Esophagus squamous epithelium (tissue), 5 donors: ENCODE results near the gene CELSR3. TPM values are rescaled to one million over a fixed set of nuclear protein-coding genes. Genes with fewer than 3 reads are reported as not detected.

Experiments used
- DNase-seq: peaks from one replicate; lab custom pipeline; 2025; lab: John Stamatoyannopoulos, UW
- H3K27ac ChIP-seq, 4 donors: fragments of 200-600 bp; sonication (generic); one replicate each; pipeline ENCODE4 v1.5.1; 2016 to 2019; ENCODE audit warnings: mild to moderate bottlenecking in 1 of 4
- H3K27me3 ChIP-seq, 4 donors: fragments of 200-600 bp; sonication (generic); 1 replicate in 3 of 4; 2 replicates in 1 of 4; pipeline versions ENCODE4 v1.5.1 to v1.6.0; 2017 to 2021; ENCODE audit warnings: antibody characterized with exemption in 1 of 4
- H3K36me3 ChIP-seq, 3 donors: fragments of 200-600 bp; sonication (generic); one replicate each; pipeline ENCODE4 v1.5.1; 2016 to 2019
- H3K4me1 ChIP-seq, 3 donors: fragments of 200-600 bp; sonication (generic); one replicate each; pipeline ENCODE4 v1.5.1; 2017 to 2019
- H3K4me3 ChIP-seq, 4 donors: fragments of 200-600 bp; sonication (generic); 1 replicate in 3 of 4; 2 replicates in 1 of 4; pipeline ENCODE4 v1.5.1; 2016 to 2019; ENCODE audit warnings: mild to moderate bottlenecking in 2 of 4, moderate library complexity in 1 of 4
- H3K9me3 ChIP-seq, 3 donors: fragments of 200-600 bp; sonication (generic); one replicate each; pipeline ENCODE4 v1.5.1; 2016 to 2019
- POLR2A ChIP-seq, 4 donors: fragments of 450-650 bp; IDR thresholded peaks; one replicate each; pipeline ENCODE4 v1.6.1; 2017; ENCODE audit warnings: antibody characterized with exemption in 4 of 4, mild to moderate bottlenecking in 4 of 4, moderate library complexity in 3 of 4
- WGBS, 2 donors: methylation state at CpG; one replicate each; pipeline ENCODE4 v1.1.5; 2018; 5-methylcytosine and 5-hydroxymethylcytosine counted together
- intact Hi-C: fragments of 100-400 bp; cut with DNase I; formaldehyde crosslinking; loops from one replicate; pipeline ENCODE4 v1.15.0; 2022
- total RNA-seq, 4 donors: library from RNA; depleted of rRNA; stranded (reverse); fragments of >200 nt; gene quantifications; one replicate each; pipeline ENCODE4 v1.1.0, GENCODE V29; 2016
- TF ChIP-seq, protein P1 (sequence below), 6 experiments: fragments of 450-650 bp in 4 of 6; fragments of 200-600 bp in 2 of 6; sonication (generic) in 2 of 6; IDR thresholded peaks; one replicate each; pipeline ENCODE4 v1.5.1; 2016 to 2019; ENCODE audit warnings: antibody characterized with exemption in 6 of 6, mild to moderate bottlenecking in 4 of 6, moderate library complexity in 4 of 6
- donor health status: DM: yes; HTN: yes; CAD: no.

CELSR3 gene
- total RNA-seq, 4 donors from 2014 or later = 0.31 to 0.76 (median 0.45) TPM

- intact Hi-C loops = no loop called here
- Histone ChIP-seq H3K27me3 (peaks cover 0 to 46% (median 0%) of the 10 kb centered on the region in 4 donors), H3K4me3 (peak overlapping the region; percentile 42 to 76 (median 53)), H3K36me3 (no peaks in the 10 kb centered on the region), H3K4me1 (peaks cover 13 to 19% (median 16%) of the 10 kb centered on the region in 3 donors), H3K27ac (peak overlapping the region; percentile 43 to 86 (median 70)), H3K9me3 (no peaks in the 10 kb centered on the region)
- TF ChIP-seq, protein P1, sequence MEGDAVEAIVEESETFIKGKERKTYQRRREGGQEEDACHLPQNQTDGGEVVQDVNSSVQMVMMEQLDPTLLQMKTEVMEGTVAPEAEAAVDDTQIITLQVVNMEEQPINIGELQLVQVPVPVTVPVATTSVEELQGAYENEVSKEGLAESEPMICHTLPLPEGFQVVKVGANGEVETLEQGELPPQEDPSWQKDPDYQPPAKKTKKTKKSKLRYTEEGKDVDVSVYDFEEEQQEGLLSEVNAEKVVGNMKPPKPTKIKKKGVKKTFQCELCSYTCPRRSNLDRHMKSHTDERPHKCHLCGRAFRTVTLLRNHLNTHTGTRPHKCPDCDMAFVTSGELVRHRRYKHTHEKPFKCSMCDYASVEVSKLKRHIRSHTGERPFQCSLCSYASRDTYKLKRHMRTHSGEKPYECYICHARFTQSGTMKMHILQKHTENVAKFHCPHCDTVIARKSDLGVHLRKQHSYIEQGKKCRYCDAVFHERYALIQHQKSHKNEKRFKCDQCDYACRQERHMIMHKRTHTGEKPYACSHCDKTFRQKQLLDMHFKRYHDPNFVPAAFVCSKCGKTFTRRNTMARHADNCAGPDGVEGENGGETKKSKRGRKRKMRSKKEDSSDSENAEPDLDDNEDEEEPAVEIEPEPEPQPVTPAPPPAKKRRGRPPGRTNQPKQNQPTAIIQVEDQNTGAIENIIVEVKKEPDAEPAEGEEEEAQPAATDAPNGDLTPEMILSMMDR (IDR thresholded peaks at IDR 0.05) = no peak
- no peak for TF ChIP-seq POLR2A (IDR thresholded peaks at IDR 0.05)
- no peak for DNase-seq
- WGBS, 2 donors = 50% methylated on average over 4 of the region's 30 CpGs; no CpG with 5 or more reads in 1 of the 2 donors
These were observed 7.1 kb downstream of the CELSR3 start for GRCh38 chr3:48655606-48656005.

DNA sequence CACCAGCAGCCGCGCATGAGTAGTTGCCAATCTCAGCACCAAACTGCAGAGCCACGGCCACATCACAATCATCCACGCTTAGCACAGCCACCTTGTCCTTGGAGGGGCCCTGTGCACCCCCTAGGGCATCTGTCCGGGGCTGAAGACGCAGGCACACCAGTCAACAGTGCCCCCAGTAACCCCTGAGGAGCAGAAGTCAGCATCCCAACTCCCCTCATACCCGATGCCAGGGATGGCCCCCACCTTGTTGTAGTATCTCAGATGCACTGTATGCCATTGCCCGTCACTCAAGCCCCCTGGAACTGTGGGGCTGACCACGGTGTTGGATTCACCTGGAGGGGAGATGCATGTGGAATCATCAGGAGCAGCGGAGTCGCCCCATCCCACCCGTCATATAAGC lies 7.6 kb downstream of the CELSR3 start:
- no peak for TF ChIP-seq POLR2A (IDR thresholded peaks at IDR 0.05)
- TF ChIP-seq, protein P1 (IDR thresholded peaks at IDR 0.05) = no peak
- Histone ChIP-seq H3K9me3 (no peaks in the 10 kb centered on the region), H3K27me3 (peaks cover 0 to 40% (median 0%) of the 10 kb centered on the region in 4 donors), H3K4me1 (peaks cover 13 to 19% (median 16%) of the 10 kb centered on the region in 3 donors), H3K4me3 (peak overlapping the region in 1 of 4 donors; percentile 76), H3K36me3 (no peaks in the 10 kb centered on the region), H3K27ac (no peak overlapping the region)
- intact Hi-C loops = no loop called here
- 89 to 92% methylated on average over 5 to 9 of the region's 12 CpGs for WGBS, 2 donors
- DNase-seq = no peak

DNA sequence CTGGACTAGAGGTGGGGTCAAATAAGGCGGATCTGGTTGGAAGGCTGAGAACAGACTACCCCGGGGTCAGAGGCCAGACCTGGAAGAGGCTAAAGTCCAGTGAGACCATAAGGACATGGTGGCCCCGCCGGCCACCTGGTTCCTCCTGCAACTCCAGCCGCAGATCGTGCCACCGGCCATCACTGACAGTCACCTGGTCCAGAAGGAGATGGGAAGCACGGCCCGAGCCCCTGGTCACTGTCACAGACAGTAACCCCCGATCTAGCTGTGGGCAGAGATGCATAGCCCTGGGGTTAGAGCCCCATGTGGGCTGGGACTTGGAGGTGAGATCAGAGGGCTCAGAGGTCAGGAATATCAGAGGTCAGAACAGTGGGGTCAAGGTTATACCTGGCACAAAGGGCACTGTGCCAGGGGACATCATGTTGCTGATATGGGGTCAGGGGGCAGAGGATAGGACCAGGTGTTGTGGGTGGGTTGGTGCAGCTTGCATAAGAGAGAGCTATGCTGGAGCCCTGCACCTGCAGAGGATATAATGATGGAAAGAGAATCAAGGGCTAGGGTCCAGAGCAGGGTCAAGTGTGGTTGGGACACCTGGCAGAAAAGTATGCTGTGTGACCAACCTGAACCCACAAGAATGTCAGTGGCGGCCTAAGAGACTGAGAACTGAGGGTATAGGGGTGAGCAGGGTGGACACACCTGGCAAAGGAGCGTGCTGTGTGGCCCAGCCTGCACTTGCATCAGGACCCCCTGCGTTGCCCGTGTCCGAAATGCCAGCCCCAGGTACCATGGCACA lies 9.6 kb downstream of the CELSR3 start:
- Histone ChIP-seq H3K9me3 (no peaks in the 10 kb centered on the region), H3K4me1 (peaks cover 13 to 19% (median 16%) of the 10 kb centered on the region in 3 donors), H3K4me3 (no peak overlapping the region), H3K36me3 (no peaks in the 10 kb centered on the region), H3K27me3 (peaks cover 0 to 21% (median 0%) of the 10 kb centered on the region in 4 donors), H3K27ac (no peak overlapping the region)
- intact Hi-C loops = no loop called here
- WGBS, 2 donors = 90% methylated on average over 9 to 13 of the region's 15 CpGs
- DNase-seq = no peak
- TF ChIP-seq, protein P1 (IDR thresholded peaks at IDR 0.05) = no peak
- TF ChIP-seq POLR2A (IDR thresholded peaks at IDR 0.05) = no peak

DNA sequence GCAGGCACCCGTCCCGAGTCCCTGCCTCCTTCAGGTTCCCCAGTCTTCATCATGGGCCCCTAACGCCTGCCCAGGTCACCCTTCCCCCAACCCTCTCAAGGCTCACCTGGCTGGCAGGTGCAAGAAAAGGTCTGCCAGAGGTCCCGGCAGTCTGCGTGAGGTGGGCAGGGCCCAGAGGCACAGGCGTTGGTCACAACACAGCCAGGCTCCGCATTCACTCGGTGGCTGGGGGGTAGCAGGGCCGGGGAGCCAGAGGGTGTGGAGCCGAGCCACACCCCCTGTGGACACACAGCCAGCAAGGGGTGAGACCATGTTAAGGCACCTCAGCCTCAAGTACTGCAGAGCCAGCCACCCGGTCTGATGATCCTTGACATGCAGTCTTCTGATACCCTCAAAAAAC lies 10.9 kb downstream of the CELSR3 start:
- TF ChIP-seq, protein P1 (IDR thresholded peaks at IDR 0.05) = no peak
- TF ChIP-seq POLR2A (IDR thresholded peaks at IDR 0.05) = no peak
- DNase-seq = no peak
- peaks cover 0 to 7% (median 0%) of the 10 kb centered on the region in 4 donors for H3K27me3 ChIP-seq
- no peak overlapping the region for H3K27ac ChIP-seq
- no peaks in the 10 kb centered on the region for H3K36me3 ChIP-seq
- intact Hi-C loops = no loop called here
- H3K4me3 ChIP-seq = no peak overlapping the region
- H3K9me3 ChIP-seq = no peaks in the 10 kb centered on the region
- WGBS, 2 donors = 67 to 70% methylated on average over 2 to 10 of the region's 11 CpGs
- peaks cover 12 to 16% (median 16%) of the 10 kb centered on the region in 3 donors for H3K4me1 ChIP-seq

DNA sequence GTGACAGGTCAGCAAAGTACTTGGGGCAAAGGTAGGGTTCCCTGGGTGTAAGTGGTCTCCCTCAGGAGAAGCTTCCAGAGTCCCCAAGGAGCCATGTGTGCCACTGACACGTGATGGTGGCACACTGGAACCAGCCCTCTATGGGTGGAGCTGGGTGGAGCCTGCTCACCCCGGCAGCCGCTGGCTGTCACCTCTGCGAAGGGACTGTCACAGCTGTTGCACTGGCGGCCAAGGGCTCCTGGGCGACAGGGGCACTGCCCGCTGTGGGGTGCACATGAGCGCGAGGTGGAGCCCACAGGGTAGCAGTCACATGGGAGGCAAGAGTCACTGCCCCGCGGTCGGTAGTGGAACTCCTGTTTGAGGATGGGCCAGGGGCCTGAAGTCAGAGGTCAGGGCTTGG lies 12.0 kb downstream of the CELSR3 start:
- intact Hi-C loops = no loop called here
- 83% methylated on average over 5 of the region's 12 CpGs; no CpG with 5 or more reads in 1 of the 2 donors for WGBS, 2 donors
- DNase-seq = no peak

More for the DNA sequence above, 12.0 kb downstream of the CELSR3 start:
- TF ChIP-seq, protein P1 (IDR thresholded peaks at IDR 0.05) = no peak
- TF ChIP-seq POLR2A (IDR thresholded peaks at IDR 0.05) = no peak
- no peak overlapping the region for H3K27ac ChIP-seq
- peaks cover 5 to 7% (median 5%) of the 10 kb centered on the region in 3 donors for H3K4me1 ChIP-seq
- H3K36me3 ChIP-seq = no peaks in the 10 kb centered on the region
- H3K27me3 ChIP-seq = no peaks in the 10 kb centered on the region
- no peaks in the 10 kb centered on the region for H3K9me3 ChIP-seq
- H3K4me3 ChIP-seq = no peak overlapping the region
